Hepatocyte (in vitro differentiated cells): Measurements from ENCODE around the gene SLC16A2. TPM values are rescaled to one million over a fixed set of nuclear protein-coding genes. Genes with fewer than 3 reads are reported as not detected.

ENCODE experiments used
- DNase-seq: peaks from one replicate; pipeline ENCODE4 v3.0.0-alpha.2; 2016; ENCODE audit warnings: low spot score
- H2AFZ ChIP-seq: fragments of 200-600 bp; sonication (generic); 2 replicates; pipeline ENCODE4 v1.6.0; 2016; ENCODE audit warnings: antibody characterized with exemption, mild to moderate bottlenecking
- H3K27ac ChIP-seq: fragments of 200-600 bp; sonication (generic); 2 replicates; pipeline ENCODE4 v1.5.1; 2016; ENCODE audit warnings: mild to moderate bottlenecking
- H3K27me3 ChIP-seq: fragments of 200-600 bp; sonication (generic); 2 replicates; pipeline ENCODE4 v1.6.1; 2016
- H3K36me3 ChIP-seq: fragments of 200-600 bp; sonication (generic); replicated peaks from 2 replicates; pipeline ENCODE4 v1.5.1; 2016; ENCODE audit warnings: low read depth; ENCODE audit not compliant: insufficient read depth
- H3K4me1 ChIP-seq: fragments of 200-600 bp; sonication (generic); 2 replicates; pipeline ENCODE4 v1.5.1; 2016; ENCODE audit warnings: mild to moderate bottlenecking, moderate library complexity; ENCODE audit not compliant: insufficient read depth
- H3K4me2 ChIP-seq: fragments of 200-600 bp; sonication (generic); 2 replicates; pipeline ENCODE4 v1.6.0; 2016
- H3K4me3 ChIP-seq: fragments of 200-600 bp; sonication (generic); 2 replicates; pipeline ENCODE4 v1.5.1; 2016; ENCODE audit warnings: mild to moderate bottlenecking
- H3K79me2 ChIP-seq: fragments of 200-600 bp; sonication (generic); 2 replicates; pipeline ENCODE4 v1.6.0; 2017; ENCODE audit warnings: mild to moderate bottlenecking
- H3K9me2 ChIP-seq: fragments of 200-600 bp; sonication (generic); replicated peaks from 2 replicates; pipeline ENCODE4 v1.6.0; 2017; ENCODE audit warnings: mild to moderate bottlenecking; ENCODE audit not compliant: insufficient read depth
- H3K9me3 ChIP-seq: fragments of 200-600 bp; sonication (generic); 2 replicates; pipeline ENCODE4 v1.5.1; 2016; ENCODE audit warnings: low read depth, mild to moderate bottlenecking
- H4K20me1 ChIP-seq: fragments of 200-600 bp; sonication (generic); 2 replicates; pipeline ENCODE4 v1.6.0; 2016; ENCODE audit warnings: mild to moderate bottlenecking; ENCODE audit not compliant: insufficient read depth, poor library complexity, severe bottlenecking
- CTCF ChIP-seq: fragments of 200-600 bp; sonication (generic); IDR thresholded peaks from 2 replicates; pipeline ENCODE4 v1.5.1; 2016; ENCODE audit warnings: antibody characterized with exemption, mild to moderate bottlenecking; ENCODE audit not compliant: poor library complexity
- EZH2 ChIP-seq: fragments of 200-600 bp; sonication (generic); IDR thresholded peaks from 2 replicates; pipeline ENCODE4 v1.6.1; 2016; ENCODE audit warnings: antibody characterized with exemption, mild to moderate bottlenecking, borderline replicate concordance
- EZH2phosphoT487 ChIP-seq: fragments of 200-600 bp; sonication (generic); IDR thresholded peaks from one replicate; pipeline ENCODE4 v1.6.1; 2018; ENCODE audit warnings: antibody characterized with exemption, mild to moderate bottlenecking, low read depth, moderate library complexity; ENCODE audit not compliant: unreplicated experiment, severe bottlenecking
- WGBS: methylation state at CpG from one replicate; pipeline ENCODE4 v1.1.6; 2016; ENCODE audit warnings: low lambda C conversion rate; ENCODE audit errors: missing lambda C conversion rate; 5-methylcytosine and 5-hydroxymethylcytosine counted together
- polyA plus RNA-seq: library from polyadenylated mRNA; unstranded; fragments of >200 nt; fragmentation: Nextera tagmentation; extraction: Ambion mirVana; gene quantifications from 2 replicates; pipeline ENCODE4 v1.2.1, GENCODE V29; 2016
- total RNA-seq: library from RNA; depleted of rRNA; stranded (reverse); fragments of >200 nt; gene quantifications from 2 replicates; pipeline ENCODE4 v1.2.3, GENCODE V29; 2014

The SLC16A2 gene
- total and polyA plus RNA-seq, 2 experiments from 2014 or later: 7.7 to 11.2 TPM

GRCh38 chrX:74519870-74520269, 98.6 kb downstream of the SLC16A2 start:
- Histone ChIP-seq H2AFZ (no peak overlapping the region), H3K9me2 (no peaks in the 10 kb centered on the region), H3K9me3 (peaks cover 7% of the 10 kb centered on the region), H3K79me2 (no peaks in the 10 kb centered on the region), H3K4me2 (no peak overlapping the region), H3K4me3 (no peak overlapping the region), H3K4me1 (no peaks in the 10 kb centered on the region), H3K27me3 (no peaks in the 10 kb centered on the region), H4K20me1 (no peaks in the 10 kb centered on the region), H3K27ac (no peak overlapping the region), H3K36me3 (no peaks in the 10 kb centered on the region)
- DNase-seq: no peak
- WGBS: 85% methylated on average over 2 of the region's 2 CpGs
- TF ChIP-seq EZH2 (no peak), CTCF (no peak), EZH2phosphoT487 (no peak)

- Histone ChIP-seq H3K79me2 (no peaks in the 10 kb centered on the region), H3K27me3 (no peaks in the 10 kb centered on the region), H3K27ac (no peak overlapping the region), H3K4me3 (no peak overlapping the region), H3K9me2 (no peaks in the 10 kb centered on the region), H4K20me1 (no peaks in the 10 kb centered on the region), H3K36me3 (no peaks in the 10 kb centered on the region), H3K9me3 (peaks cover 7% of the 10 kb centered on the region), H3K4me2 (no peak overlapping the region), H2AFZ (no peak overlapping the region), H3K4me1 (no peaks in the 10 kb centered on the region)
- TF ChIP-seq EZH2 (no peak), EZH2phosphoT487 (no peak)
- 66% methylated on average over 3 of the region's 3 CpGs for WGBS
- DNase-seq: no peak
Observed at GRCh38 chrX:74520291-74520690, 99.0 kb downstream of the SLC16A2 start.

GRCh38 chrX:74520896-74521295, 99.6 kb downstream of the SLC16A2 start:
- H4K20me1 ChIP-seq: no peaks in the 10 kb centered on the region
- H3K27ac ChIP-seq: no peak overlapping the region
- H3K9me3 ChIP-seq: peaks cover 7% of the 10 kb centered on the region
- 91% methylated on average over 8 of the region's 8 CpGs for WGBS
- H3K4me1 ChIP-seq: no peaks in the 10 kb centered on the region
- no peak for DNase-seq
- H3K27me3 ChIP-seq: no peaks in the 10 kb centered on the region
- TF ChIP-seq CTCF: no peak
- TF ChIP-seq EZH2: no peak
- no peak for TF ChIP-seq EZH2phosphoT487
- no peak overlapping the region for H3K4me3 ChIP-seq
- no peak overlapping the region for H3K4me2 ChIP-seq
- no peaks in the 10 kb centered on the region for H3K36me3 ChIP-seq
- H3K9me2 ChIP-seq: no peaks in the 10 kb centered on the region
- no peak overlapping the region for H2AFZ ChIP-seq
- no peaks in the 10 kb centered on the region for H3K79me2 ChIP-seq

- Histone ChIP-seq H2AFZ (no peak overlapping the region), H3K4me1 (peaks cover 6% of the 10 kb centered on the region), H3K4me3 (no peak overlapping the region), H3K27me3 (no peaks in the 10 kb centered on the region), H3K79me2 (no peaks in the 10 kb centered on the region), H3K9me3 (no peaks in the 10 kb centered on the region), H3K9me2 (no peaks in the 10 kb centered on the region), H3K27ac (peak overlapping the region; percentile 66), H3K36me3 (no peaks in the 10 kb centered on the region), H4K20me1 (no peaks in the 10 kb centered on the region), H3K4me2 (no peak overlapping the region)
- no peak for TF ChIP-seq CTCF
- no peak for TF ChIP-seq EZH2phosphoT487
- no peak for TF ChIP-seq EZH2
- WGBS: 61% methylated on average over 9 of the region's 9 CpGs
- DNase-seq: peak; percentile 15
Observed at GRCh38 chrX:74521961-74522751, 100.9 kb downstream of the SLC16A2 start.
